BE2C (cell line): ENCODE results near the gene PEX11A. TPM values are rescaled to one million over a fixed set of nuclear protein-coding genes. Genes with fewer than 3 reads are reported as not detected.

Source experiments
- DNase-seq: peaks from one replicate; pipeline ENCODE4 v3.0.0-alpha.2; 2020
- H3K27me3 ChIP-seq: fragments of 250-450 bp; sonication (Bioruptor Pico); 2 replicates; pipeline ENCODE4 v1.5.1; 2020; ENCODE audit warnings: mild to moderate bottlenecking
- H3K36me3 ChIP-seq: fragments of 250-450 bp; sonication (Bioruptor Pico); 2 replicates; pipeline ENCODE4 v1.5.1; 2020; ENCODE audit warnings: mild to moderate bottlenecking
- H3K4me1 ChIP-seq: fragments of 250-450 bp; sonication (Bioruptor Pico); 2 replicates; pipeline ENCODE4 v1.5.1; 2020
- H3K4me3 ChIP-seq: 2 replicates; pipeline ENCODE4 v1.5.1; 2011; ENCODE audit warnings: low read depth, low read length
- H3K9me3 ChIP-seq: fragments of 250-450 bp; sonication (Bioruptor Pico); 2 replicates; pipeline ENCODE4 v1.5.1; 2020
- CTCF ChIP-seq: IDR thresholded peaks from 2 replicates; pipeline ENCODE4 v1.5.1; 2012; ENCODE audit warnings: mild to moderate bottlenecking, low read depth, low read length
- polyA plus RNA-seq: library from polyadenylated mRNA; unstranded; fragments of >200 nt; gene quantifications from one replicate; pipeline ENCODE4 v1.2.1, GENCODE V29; 2012; ENCODE audit warnings: low read depth, missing spikeins; ENCODE audit not compliant: insufficient read length, insufficient read depth

The PEX11A gene
- 1.3 TPM for polyA plus RNA-seq

GRCh38 chr15:89690276-89691218, at the start of gene PEX11A, which contains the start of gene WDR93:
PEX11A (minus strand) TSS chr15:89690754; CDS start chr15:89690632, 122 bp downstream.
WDR93 (plus strand) TSS chr15:89690811; CDS start chr15:89701747, 10,936 bp downstream.
- peaks cover 8% of the 10 kb centered on the region for H3K27me3 ChIP-seq
- no peaks in the 10 kb centered on the region; the same call in 1 of the 2 replicates for H3K36me3 ChIP-seq
- DNase-seq = peak; percentile 80
- peak within 1 kb of the TSS; percentile 96 for H3K4me3 ChIP-seq
- peaks cover 2% of the 10 kb centered on the region; the same call in 1 of the 2 replicates for H3K4me1 ChIP-seq
- H3K9me3 ChIP-seq = no peaks in the 10 kb centered on the region
- TF ChIP-seq CTCF = no peak

- Histone ChIP-seq H3K9me3 (no peaks in the 10 kb centered on the region), H3K4me3 (peak overlapping the region; percentile 47), H3K36me3 (no peaks in the 10 kb centered on the region), H3K4me1 (no peaks in the 10 kb centered on the region), H3K27me3 (no peaks in the 10 kb centered on the region)
- peak; percentile 68 for DNase-seq
- TF ChIP-seq CTCF = peak; percentile 93
These were observed 49.6 kb upstream of the PEX11A start for GRCh38 chr15:89740137-89740536.

- H3K27me3 ChIP-seq = no peaks in the 10 kb centered on the region
- H3K4me3 ChIP-seq = no peak overlapping the region
These were observed 45.2 kb upstream of the PEX11A start for GRCh38 chr15:89735773-89736172.

GRCh38 chr15:89732451-89733172, 42.1 kb upstream of the PEX11A start:
- DNase-seq = no peak
- no peaks in the 10 kb centered on the region for H3K9me3 ChIP-seq

More at GRCh38 chr15:89735773-89736172, 45.2 kb upstream of the PEX11A start:
- TF ChIP-seq CTCF = no peak
- no peak for DNase-seq
- no peaks in the 10 kb centered on the region for H3K9me3 ChIP-seq
- no peaks in the 10 kb centered on the region for H3K36me3 ChIP-seq
- no peaks in the 10 kb centered on the region for H3K4me1 ChIP-seq

GRCh38 chr15:89731275-89731674, 40.7 kb upstream of the PEX11A start:
- no peak for DNase-seq
- no peaks in the 10 kb centered on the region for H3K9me3 ChIP-seq
- H3K4me3 ChIP-seq = no peak overlapping the region
- no peaks in the 10 kb centered on the region for H3K36me3 ChIP-seq
- H3K4me1 ChIP-seq = no peaks in the 10 kb centered on the region
- TF ChIP-seq CTCF = no peak
- no peaks in the 10 kb centered on the region for H3K27me3 ChIP-seq

More at GRCh38 chr15:89732451-89733172, 42.1 kb upstream of the PEX11A start:
- Histone ChIP-seq H3K36me3 (no peaks in the 10 kb centered on the region), H3K27me3 (no peaks in the 10 kb centered on the region), H3K4me3 (no peak overlapping the region), H3K4me1 (no peaks in the 10 kb centered on the region)
- no peak for TF ChIP-seq CTCF
